IPS DF 19.7 (cell line): ENCODE results near the gene NAPEPLD.
"Not testable (repeated sequence)": the region's sequence is repeated elsewhere in the genome, so short reads cannot be mapped to it uniquely, and the experiment has no call there.

Experiments used
- DNase-seq: peaks from one replicate; pipeline ENCODE4 v3.0.0-alpha.2; 2013; ENCODE audit warnings: low read depth, low spot score

Gene NAPEPLD

GRCh38 chr7:103144754-103145153 lies 4.1 kb downstream of the NAPEPLD start:
- DNase-seq: not testable (repeated sequence)

- no peak for DNase-seq
These were observed 5.0 kb downstream of the NAPEPLD start for GRCh38 chr7:103143868-103144267.

- DNase-seq: no peak
These were observed 6.4 kb downstream of the NAPEPLD start for GRCh38 chr7:103142494-103142893.

DNA sequence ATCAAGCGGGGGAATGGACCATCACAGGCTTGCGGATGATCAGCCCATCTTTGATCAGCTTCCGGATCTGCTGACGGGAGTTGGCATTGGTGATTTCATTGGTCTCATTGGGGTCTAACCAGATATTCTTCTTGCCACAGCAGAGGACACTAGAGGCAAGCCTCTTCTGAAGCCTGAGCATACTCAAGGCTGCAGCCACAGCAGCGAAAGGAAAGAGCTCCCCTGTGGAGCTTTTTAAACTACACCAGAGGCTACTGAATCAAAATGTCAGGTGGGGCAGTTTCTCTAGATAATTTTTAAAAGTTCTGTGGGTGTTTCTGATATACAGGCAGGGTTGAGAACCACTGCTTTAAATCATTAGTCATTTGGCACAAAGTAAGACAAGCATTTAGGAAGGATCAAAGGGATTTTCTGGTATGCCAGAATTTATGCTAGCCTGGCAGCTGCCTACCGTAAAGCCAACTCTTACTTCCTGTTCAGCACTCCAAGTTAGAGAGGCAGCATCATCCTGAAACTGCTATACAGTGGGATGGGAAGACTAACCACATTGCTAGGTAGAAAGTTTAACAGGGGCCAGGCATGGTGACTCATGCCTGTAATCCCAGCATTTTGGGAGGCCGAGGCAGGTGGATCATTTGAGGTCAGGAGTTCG lies 7.0 kb downstream of the NAPEPLD start:
- no peak for DNase-seq

GRCh38 chr7:103140685-103141084 lies 8.2 kb downstream of the NAPEPLD start:
- no peak for DNase-seq

DNA sequence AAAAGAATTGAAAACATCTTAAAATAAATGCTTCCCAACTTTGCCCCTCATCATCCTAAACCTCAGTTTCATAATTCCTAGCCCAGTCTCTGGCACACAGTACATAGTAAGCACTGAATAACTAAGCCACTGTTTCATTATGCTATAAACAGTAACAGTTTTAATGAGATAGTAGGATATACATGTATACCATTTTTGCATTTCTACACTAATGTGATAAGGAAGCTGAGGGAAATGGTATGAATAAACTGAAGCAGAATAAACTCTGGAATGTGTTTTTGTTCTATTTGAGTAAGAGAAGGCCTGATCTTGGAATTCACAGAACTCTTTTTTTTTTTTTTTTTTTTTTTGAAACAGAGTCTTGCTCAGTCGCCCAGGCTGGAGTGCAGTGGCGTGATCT lies 8.8 kb downstream of the NAPEPLD start:
- no peak for DNase-seq

- no peak for DNase-seq
These were observed 13.9 kb downstream of the NAPEPLD start for GRCh38 chr7:103134836-103135554.

GRCh38 chr7:103132995-103133688 lies 15.8 kb downstream of the NAPEPLD start:
- no peak for DNase-seq

DNA sequence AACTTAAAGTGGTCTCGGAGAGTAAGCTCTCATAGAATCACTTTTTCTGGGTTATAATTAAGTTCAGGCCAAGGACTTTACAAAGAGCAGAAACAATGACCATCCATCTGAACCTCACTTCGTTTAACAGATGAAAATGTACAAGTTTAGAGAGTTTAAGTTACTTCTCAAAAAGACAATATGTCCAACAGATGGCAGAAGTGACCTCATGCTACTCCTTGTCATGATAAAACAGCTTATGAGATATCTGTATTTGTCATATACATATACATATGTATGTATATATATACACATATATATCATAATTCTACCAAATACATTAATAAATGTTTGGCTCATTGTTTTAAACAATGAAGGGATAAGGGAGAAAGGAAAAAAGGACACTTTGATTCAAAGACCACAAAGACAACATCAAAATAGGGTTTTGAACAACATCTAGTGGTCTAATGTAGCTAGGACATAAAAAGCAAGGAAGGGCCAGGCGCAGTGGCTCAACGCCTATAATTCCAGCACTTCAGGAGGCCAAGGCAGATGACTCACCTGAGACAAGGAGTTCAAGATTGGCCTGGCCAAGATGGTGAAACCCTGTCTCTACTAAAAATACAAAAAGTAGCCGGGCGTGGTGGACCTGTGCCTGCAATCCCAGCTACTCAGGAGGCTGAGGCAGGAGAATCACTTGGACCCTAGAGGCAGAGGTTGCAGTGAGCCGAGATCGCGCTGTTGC lies 17.8 kb downstream of the NAPEPLD start:
- no peak for DNase-seq

DNA sequence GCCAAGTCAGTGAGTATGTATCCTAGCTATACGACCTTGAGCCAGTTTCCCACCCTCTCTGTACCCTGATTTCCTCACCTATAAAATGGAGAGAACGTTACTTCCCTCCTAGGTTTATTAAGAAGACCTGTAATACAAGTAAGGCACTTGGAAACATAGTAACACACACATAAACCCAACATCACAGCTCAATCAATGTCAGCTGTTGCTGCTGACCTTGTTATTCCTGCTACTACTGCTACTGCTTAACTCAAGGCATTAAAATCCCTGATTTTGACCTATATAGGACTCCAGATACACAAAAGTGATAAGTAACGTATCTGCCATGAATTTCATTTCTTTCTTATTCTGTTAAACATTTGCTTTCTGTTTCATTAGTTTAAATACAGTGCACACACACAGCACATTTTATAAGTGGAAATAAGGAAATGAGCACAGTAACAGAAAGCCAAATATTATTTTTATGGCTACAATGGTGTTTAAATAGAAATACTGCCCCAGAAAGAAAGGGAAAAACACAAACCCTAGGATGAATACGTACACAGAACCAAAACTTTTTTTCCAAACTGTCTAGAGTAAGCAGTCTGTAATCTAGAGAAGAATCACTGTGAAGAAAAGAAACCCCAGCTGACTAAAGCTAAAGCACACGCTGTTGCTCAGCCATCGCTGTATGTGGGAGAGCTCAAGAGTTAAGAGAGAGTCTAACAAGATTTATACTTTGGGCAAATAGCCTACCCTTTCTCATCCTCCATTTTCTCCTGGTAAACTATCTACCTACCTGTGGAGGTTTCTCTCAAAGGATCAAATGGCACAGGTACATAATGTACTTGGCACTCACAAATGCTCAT lies 19.0 kb downstream of the NAPEPLD start:
- no peak for DNase-seq

DNA sequence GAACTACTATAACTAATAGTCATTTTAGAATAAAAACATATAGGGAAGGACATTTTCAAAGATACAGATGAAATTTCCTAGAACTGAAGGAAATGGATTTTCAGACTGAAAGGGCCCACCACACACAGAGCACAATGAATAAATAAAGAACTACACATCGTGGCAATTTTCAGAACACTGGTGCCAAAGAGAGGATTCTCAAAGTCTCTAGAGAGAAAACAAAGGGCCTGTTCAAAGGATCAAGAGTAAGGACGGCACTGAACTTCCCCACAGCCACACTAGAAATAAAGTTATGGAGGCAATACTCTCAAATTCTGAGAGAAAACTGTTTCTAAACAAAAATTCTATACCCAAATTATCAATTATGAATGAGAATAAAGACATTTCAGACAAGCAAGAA lies 21.9 kb downstream of the NAPEPLD start:
- DNase-seq: no peak

DNA sequence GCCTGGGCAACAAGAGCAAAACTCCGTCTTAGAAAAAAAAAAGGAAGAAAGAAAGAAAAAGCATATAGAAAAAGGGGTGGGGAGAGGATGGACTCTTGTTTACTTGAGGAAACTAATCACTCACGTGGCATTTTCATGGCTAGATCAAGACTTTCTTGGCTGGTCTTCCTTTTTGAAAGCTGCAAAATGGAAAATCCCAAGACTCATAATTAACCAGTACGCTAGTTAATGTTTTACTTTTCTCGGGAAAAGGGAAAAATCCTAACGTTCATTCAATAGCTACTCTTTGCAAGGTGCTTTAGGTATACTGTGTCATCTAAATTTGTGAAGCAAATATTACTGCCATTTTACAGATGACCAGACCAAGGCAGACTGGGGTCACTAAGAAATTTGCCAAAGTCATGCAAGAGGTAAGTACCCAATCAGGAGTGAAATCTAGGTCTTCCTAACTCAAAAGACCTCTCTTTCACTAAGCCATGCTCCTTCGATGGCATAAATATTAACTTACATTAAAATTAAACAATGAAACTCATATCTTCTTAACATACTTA lies 24.4 kb downstream of the NAPEPLD start:
- no peak for DNase-seq

DNA sequence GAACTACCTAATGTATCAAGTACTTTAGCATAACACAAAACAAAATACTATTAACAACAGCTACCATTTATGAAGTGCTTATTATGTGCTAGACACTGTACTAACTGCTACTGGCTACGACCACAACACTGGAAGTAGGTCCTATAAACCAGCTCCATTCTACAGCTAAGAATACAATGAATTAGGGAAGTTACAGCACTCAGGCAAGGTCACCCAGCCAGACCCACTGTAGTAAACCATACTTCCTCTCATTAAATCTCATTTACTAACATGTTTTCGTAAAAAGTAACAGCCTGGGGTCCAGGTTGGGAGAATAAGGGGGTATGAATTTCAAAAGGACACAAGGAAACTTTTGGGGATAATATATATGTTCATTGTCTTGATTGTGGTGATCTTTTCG lies 25.4 kb downstream of the NAPEPLD start:
- no peak for DNase-seq

- DNase-seq: no peak
These were observed 27.3 kb downstream of the NAPEPLD start for GRCh38 chr7:103121641-103122040.

DNA sequence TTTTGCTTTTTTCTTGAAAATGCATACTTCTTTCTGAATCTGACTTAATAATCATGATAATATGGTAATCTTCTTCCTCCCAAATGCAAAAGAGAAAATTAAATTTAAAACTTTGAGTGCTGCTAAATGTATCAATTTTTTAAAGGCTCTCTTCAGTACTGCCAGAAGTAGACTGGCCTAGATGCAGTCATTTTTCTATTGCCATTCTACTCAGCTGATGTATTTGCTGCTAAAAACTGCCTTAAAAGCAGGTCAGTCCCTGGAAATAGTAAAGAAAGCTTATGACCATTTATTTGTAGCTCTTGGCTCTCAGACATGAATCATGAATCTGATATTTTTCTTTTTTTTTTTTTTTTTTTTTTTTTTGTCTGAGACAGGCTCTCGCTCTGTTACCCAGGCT lies 28.5 kb downstream of the NAPEPLD start:
- DNase-seq: no peak

DNA sequence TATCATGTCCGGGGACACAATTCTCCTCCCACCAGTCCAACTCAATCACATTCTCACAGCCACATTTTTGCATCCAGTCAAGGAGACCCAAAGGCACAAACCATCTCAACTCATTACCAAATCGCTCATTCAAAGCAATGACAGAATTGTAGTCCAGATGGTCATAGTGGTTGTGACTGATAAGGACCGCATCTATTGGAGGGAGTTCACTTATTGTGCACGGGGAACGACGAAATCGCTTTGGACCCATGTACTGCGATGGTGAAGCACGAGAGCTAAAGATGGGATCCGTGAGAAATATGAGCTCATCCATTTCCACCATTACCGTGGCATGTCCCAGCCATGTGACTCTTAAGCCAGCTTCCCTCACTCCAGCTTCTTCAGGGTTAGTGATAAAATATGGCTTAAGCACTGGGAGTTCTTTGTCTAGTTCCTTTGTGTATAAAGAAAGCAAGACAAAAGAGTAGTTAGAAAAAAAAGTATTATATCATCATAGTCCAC lies 29.1 kb downstream of the NAPEPLD start:
- DNase-seq: no peak

GRCh38 chr7:103117465-103117864 lies 31.4 kb downstream of the NAPEPLD start:
- no peak for DNase-seq

DNA sequence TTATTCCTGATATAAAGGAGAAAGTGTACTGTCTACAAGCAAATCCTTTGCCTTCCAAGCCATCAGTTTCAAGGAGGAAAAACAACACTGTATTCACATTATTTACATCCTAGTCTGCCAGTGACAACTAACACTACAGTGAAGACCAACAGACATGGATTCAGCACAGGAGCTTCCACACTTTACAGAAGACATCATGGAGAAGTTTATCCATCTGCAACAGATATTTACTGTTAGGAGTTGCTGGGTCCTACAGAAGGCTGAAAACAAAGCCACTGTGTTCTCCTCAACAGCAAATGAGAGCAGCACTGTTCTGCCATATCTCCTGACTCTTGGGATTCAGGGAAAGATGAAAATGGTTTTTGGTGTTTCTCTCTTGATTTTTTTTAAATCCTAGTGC lies 31.9 kb downstream of the NAPEPLD start:
- no peak for DNase-seq

- no peak for DNase-seq
These were observed 32.4 kb downstream of the NAPEPLD start for GRCh38 chr7:103116511-103116910.

- DNase-seq: no peak
These were observed 33.1 kb downstream of the NAPEPLD start for GRCh38 chr7:103115771-103116170.

DNA sequence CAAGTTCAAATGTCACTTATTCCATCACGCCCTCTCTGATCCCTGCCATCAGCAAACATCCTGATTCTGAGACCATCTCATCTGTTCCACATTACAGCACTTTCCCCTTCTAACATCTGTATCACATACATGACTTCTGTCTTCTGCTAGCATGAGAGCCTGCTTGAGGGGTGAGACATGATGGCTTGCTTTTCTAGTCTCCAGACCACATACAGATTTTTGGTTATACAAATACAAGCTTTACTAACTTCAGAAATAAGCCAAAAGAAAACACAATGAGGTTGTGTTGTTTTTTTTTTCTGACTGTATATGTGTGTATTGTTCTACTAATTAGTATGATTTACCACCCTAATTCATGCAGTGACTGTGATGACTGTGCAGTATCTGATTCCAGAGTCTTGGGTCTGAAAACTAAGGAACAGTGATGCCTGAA lies 34.3 kb downstream of the NAPEPLD start:
- no peak for DNase-seq
